Stimulated activated CD8-positive, alpha-beta memory T cell treated with anti-CD3 and anti-CD28 coated beads, Interleukin-4, amount 100 ng/mL, for 24 hours (primary cell): ENCODE measurements around the gene ZBTB8OS.
"Not testable (repeated sequence)": the region's sequence is repeated elsewhere in the genome, so short reads cannot be mapped to it uniquely, and the experiment has no call there.

Experiments
- DNase-seq: peaks from one replicate; pipeline ENCODE4 v3.0.0-alpha.2; 2020; ENCODE audit warnings: low read depth

The ZBTB8OS gene

DNA sequence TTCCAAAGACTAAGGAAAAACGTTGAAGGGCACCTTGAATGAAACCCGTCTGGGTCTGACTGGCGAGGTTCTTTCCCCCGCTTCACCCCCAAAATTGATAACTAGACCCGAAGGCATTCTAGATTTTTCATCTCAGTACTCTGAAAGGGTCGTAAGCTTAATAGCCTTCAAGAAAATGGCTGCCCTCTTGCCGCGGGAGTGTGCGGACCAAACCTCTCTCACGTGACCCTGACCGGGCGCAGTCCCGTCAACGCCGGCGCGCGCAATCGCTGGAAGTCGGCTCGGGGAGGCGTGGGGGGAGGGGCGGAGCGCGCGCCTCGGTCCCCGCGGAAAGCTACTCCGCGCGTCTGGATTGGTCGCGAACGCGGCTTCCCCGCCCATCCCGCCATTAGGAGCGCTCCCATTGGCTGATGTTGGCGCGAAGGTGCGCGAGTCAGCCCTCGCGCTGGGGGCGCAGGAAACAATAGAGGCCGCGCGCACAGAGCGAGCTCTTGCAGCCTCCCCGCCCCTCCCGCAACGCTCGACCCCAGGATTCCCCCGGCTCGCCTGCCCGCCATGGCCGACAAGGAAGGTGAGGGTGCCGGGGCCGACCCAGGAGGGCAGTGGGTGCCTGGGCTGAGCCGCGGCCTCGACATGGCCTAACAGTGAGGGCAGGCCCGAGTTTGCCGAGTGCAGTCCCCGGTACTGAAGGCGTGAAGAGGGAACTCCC lies 556 bp upstream of the ZBTB8OS start, which contains the start of gene RBBP4:
Gene RBBP4 (plus strand): TSS at position 457 of the 709 bp plus-strand sequence. CDS start 99 bp downstream, at position 556.
- peak; percentile 99 for DNase-seq

- DNase-seq: no peak
Observed at GRCh38 chr1:32647308-32648134, 2.8 kb downstream of the ZBTB8OS start.

- DNase-seq: no peak
Observed at GRCh38 chr1:32644426-32644825, 5.9 kb downstream of the ZBTB8OS start.

- not testable (repeated sequence) for DNase-seq
Observed at GRCh38 chr1:32642292-32642827, 8.0 kb downstream of the ZBTB8OS start.

DNA sequence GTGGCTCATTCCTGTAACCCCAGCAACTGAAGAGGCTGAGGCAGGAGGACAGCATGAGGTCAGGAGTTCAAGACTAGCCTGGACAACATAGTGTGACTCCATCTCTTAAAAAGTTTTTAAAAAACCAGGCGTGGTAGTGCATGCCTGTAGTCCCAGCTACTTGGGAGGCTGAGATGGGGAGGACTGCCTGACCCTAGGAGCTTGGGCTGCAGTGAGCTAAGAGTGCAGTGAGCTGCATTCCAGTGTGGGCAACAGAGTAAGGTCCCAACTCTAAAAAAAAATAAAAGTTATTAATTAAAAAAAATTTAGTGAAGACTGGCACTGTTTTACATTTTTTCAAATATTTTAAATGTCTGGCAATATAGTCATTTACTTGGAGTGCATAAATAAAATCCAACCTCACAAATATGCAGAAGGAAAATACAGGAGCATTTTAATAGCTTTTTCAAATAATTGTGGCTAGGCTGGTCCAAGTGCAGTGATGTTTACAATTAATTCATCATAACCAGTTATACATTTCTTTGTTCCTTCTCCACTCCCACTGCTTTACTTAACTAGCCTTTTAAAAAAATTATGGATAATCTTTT lies 10.8 kb downstream of the ZBTB8OS start:
- no peak for DNase-seq

DNA sequence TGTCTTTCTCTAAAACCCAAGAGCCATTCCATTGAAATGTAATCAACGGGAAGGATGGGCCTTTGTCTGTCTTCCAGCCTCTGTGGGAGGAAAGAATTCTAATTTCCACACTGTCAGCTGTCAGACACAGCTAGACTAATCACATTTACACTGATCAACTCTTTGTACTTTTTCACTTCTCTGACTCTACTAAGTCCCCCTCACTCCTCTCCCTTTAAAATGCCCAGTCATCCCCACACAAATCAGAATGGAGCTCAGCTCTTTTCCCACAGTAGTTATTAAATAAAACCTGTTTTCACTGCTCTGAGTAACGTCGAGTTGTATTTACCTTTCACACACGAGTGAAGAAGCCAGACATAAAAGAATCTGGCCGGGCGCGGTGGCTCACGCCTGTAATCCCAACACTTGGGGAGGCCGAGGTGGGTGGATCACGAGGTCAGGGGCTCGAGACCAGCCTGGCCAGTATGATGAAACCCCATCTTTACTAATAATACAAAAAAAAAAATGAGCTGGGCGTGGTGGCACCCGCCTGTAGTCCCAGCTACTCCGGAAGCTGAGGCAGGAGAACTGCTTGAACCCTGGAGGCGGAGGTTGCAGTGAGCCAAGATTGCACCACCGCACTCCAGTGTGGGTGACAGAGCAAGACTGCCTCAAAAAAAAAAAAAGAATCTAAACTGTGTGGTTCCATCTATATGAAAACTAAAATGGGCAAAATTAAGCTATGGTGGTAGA lies 13.3 kb downstream of the ZBTB8OS start:
- DNase-seq: no peak

GRCh38 chr1:32635508-32636277 lies 14.7 kb downstream of the ZBTB8OS start:
- no peak for DNase-seq

DNA sequence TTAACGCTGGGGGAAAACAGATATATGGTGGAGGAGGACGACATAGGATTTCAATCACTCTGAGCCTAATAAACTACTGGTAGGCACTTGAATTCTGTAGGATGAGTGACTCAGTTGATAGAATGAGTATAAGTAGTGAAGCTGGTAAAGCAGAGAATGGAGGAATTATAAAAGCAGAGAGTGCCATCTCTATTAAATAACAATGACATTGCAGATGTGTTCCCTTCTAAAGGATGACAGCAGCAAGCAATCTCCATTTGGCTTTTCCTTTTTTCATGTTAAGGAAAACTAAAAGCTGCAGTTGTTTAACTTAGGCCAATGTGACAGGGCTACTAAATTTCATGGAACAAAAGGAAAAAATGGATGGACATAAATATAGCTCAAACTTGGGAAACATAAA lies 17.5 kb downstream of the ZBTB8OS start:
- DNase-seq: no peak

GRCh38 chr1:32630173-32630572 lies 20.2 kb downstream of the ZBTB8OS start:
- not testable (repeated sequence) for DNase-seq

GRCh38 chr1:32627596-32628162 lies 22.7 kb downstream of the ZBTB8OS start:
- DNase-seq: no peak

DNA sequence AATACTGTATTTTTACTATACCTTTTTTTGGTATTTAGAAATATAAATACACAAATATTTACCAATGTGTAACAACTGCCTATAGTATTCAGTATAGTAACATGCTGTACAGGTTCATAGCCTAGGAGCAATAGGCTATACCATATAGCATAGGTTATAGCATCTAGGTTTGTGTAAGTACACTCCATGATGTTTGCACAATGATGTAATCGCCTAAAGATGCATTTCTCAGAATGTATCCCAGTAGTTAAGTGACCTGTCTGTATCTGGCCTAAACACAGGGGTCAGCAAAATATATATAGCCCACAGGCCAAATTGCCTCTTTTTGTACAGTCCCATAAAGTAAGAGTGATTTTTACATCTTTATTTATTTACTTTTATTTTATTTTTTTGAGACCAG lies 24.2 kb downstream of the ZBTB8OS start:
- DNase-seq: no peak

GRCh38 chr1:32623775-32624174 lies 26.6 kb downstream of the ZBTB8OS start:
- DNase-seq: no peak

DNA sequence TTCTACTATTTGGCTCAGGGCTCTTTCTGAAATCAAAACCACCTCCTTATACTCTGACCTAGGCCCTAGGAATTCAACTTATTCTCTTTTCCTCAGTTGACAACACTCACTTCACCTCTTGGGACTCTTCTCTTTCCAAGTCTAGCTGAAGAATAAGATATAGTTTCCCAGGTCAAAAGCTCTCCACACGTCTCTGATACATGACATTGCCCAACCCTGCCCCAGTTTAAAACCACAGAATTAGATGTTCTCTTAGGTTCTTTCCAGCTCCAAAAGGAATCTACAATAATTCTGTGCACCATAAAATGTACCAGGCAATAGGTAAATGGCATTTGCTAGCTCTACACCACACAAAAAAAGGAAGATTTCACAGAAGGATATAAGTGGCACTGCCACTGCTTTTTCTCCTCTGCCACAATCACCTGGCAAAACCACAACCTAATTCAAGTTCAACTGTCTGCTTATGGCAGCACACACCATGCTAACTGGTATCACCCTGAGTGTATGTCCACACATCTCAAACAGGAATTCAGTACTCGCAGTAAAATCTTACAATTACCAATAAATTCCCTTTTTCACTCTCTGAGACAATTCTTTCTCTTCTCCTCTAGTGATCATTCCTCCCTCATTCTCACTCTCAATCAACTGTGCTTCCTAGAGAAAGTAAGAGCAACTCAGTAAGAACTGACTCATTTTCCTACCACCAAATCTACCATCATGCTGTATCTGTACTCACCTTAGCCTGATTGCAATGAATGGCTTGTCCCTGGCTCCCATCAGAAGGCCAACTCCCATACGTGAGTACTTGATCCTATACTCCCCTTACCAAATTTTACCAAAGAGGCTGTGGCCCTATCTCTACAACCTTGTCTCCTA lies 27.3 kb downstream of the ZBTB8OS start:
- no peak for DNase-seq

- no peak for DNase-seq
Observed at GRCh38 chr1:32622205-32622604, 28.1 kb downstream of the ZBTB8OS start.

DNA sequence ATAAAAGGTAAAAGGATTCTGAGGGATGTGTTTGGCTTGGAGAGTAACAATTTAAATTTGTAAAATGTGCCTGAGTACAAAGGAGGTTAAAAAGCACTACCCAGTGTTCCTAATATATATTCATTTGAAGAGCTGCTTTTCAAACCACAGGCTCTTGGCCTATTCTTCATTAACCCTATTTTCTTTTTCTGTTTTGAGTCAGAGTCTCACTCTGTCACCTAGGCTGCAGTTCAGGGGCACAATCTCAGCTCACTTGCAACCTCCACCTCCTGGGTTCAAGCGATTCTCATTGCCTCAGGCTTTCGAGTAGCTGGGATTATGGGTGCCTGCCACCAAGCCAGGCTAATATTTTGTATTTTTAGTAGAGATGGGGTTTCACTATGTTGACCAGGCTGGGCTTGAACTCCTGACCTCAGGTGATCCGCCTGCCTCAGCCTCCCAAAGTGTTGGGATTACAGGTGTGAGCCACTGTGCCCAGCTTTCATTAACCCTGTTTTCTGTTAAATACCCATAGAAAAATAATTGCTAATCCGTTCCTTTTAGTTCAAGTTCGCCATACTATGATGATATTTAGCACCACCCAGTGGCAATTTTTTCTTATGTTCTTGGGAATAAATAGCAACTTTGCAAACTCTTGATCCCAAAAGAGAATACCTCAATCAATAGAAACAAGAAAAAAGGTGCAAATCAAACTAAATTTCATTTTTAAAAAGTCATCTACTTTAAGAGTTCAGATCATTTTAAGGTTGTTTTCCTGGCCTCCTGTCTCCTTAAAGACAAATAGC lies 30.5 kb downstream of the ZBTB8OS start:
- no peak for DNase-seq

DNA sequence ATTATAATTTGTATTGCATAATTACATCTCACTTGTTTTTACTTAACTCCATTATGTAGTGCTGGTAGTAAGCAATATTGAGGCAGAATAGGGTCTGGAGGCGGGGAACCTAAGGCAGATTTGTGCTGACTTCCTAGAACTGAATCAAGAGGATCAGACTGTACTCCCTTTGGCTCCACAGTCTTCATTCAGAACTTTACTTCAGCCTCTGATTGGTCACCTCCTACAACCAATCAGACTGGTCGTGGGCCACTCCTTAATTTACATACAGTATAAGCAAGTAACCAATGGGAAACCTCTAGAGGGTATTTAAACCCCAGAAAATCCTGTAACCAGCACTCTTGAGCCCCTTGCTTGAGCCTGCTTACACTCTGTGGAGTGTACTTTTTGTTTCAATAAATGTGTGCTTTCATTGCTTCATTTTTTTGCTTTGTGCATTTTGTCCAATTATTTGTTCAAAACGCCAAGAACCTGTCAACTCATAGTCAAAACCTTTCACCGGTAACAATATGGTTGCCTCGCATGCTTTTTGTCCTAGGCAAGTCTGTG lies 31.6 kb downstream of the ZBTB8OS start:
- DNase-seq: no peak

DNA sequence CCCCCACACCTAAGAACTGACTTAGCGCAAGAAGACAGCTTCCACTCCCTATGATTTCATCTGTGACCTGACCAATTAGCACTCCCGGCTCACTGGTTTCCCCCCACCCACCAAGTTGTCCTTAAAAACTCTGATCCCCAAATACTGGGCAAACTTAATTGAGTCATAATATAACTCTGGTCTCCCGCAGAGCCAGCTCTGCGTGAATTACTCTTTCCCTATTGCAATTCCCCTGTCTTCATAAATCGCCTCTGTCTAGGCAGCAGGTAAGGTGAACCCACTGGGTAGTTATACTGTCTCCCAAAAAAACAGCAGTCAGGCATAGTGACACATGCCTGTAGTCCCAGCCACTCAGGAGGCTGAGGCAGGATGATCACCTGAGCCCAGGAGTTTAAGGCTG lies 36.9 kb downstream of the ZBTB8OS start:
- no peak for DNase-seq

- DNase-seq: peak; percentile 24
Observed at GRCh38 chr1:32612189-32612881, 38.0 kb downstream of the ZBTB8OS start.
